Naive thymus-derived CD8-positive, alpha-beta T cell (primary cell): ENCODE data around the gene CAMK1D. TPM values are rescaled to one million over a fixed set of nuclear protein-coding genes. Genes with fewer than 3 reads are reported as not detected.

Experiments
- ATAC-seq, 2 donors: fragments of 150-1000 bp; cut with Tn5 transposase in 1 of 2; sonication (Bioruptor Pico), chemical (Tn5 transposase) in 1 of 2; 1 replicate in 1 of 2; 2 replicates in 1 of 2; pipeline ENCODE4 v1.10.0; 2021; ENCODE audit warnings: mild to moderate bottlenecking in 2 of 2, moderate library complexity in 2 of 2
- POLR2A ChIA-PET: fragments of 350-600 bp; sonication (Branson Sonifier 250); formaldehyde crosslinking; loops from one replicate; lab custom pipeline; 2021; ENCODE audit warnings: antibody characterized with exemption; lab: Charles Lee
- DNase-seq, 10 donors: peaks; one replicate each; pipeline versions ENCODE4 v3.0.0 to v3.0.0-alpha.2; 2020 to 2022
- H3K27ac Mint-ChIP-seq, 10 donors: one replicate each; pipeline ENCODE4 v1.8.0; 2020 to 2022; ENCODE audit warnings: mild to moderate bottlenecking in 10 of 10, mixed read lengths in 10 of 10, moderate library complexity in 4 of 10, inconsistent platforms in 1 of 10
- H3K27me3 Mint-ChIP-seq, 5 donors: one replicate each; pipeline ENCODE4 v1.8.0; 2021 to 2022; ENCODE audit warnings: mixed read lengths in 5 of 5
- H3K36me3 Mint-ChIP-seq, 3 donors: one replicate each; pipeline ENCODE4 v1.8.0; 2020 to 2022; ENCODE audit warnings: mixed read lengths in 3 of 3, mild to moderate bottlenecking in 2 of 3, inconsistent platforms in 1 of 3
- H3K4me1 Mint-ChIP-seq, 4 donors: one replicate each; pipeline ENCODE4 v1.8.0; 2021 to 2022; ENCODE audit warnings: mixed read lengths in 4 of 4
- H3K4me3 Mint-ChIP-seq, 10 donors: one replicate each; pipeline ENCODE4 v1.8.0; 2020 to 2022; ENCODE audit warnings: mild to moderate bottlenecking in 10 of 10, mixed read lengths in 10 of 10, moderate library complexity in 6 of 10, inconsistent platforms in 1 of 10
- H3K9me3 Mint-ChIP-seq, 9 donors: one replicate each; pipeline ENCODE4 v1.8.0; 2020 to 2022; ENCODE audit warnings: mixed read lengths in 9 of 9, mild to moderate bottlenecking in 3 of 9, inconsistent platforms in 1 of 9, moderate library complexity in 1 of 9
- polyA plus RNA-seq, 3 donors: library from polyadenylated mRNA; unstranded; fragments of 300-500 nt; fragmentation: Illumina TruSeq; gene quantifications; one replicate each; pipeline ENCODE4 v1.2.3, GENCODE V29; 2021
- total RNA-seq, 8 experiments: library from RNA in 2 of 8; stranded (reverse) in 2 of 8; gene quantifications; one replicate each; pipeline ENCODE4 v1.2.3 and lab custom pipeline; 2021 to 2026

The CAMK1D gene
- total and polyA plus RNA-seq, 5 experiments from 2014 or later, result 7.5 to 18.5 (median 12.3) TPM

DNA sequence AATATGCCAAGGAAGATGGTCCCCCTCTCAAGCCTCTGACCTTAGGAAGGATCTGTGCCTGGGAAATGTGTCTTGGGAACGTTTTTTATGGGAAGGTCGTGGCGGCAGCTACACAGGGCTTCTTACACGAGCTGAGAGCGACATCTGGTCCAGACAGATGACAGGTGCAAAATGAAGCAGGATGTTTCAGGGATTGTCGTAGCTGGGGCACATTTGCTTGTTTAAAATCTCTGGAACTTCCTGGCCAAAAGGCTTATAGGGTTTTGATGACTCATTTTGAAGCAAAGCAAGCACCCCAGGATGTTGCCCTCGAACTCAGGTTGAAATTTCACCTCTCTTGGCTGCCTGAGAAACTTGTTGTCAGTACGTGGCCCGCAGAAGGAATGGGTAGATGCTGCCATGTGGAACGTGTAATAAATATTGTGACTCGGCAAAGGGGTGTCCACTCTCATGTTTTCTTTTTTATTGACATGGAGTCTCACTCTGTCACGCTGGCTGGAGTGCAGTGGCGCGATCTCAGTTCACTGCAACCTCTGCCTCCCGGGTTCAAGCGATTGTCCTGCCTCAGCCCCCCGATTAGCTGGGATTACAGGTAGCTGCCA lies 117.5 kb downstream of the CAMK1D start:
- Mint-ChIP-seq H3K4me3 (no peak overlapping the region), H3K27ac (peak overlapping the region in 3 of 10 donors; percentile 25 to 36 (median 28)), H3K36me3 (peaks cover 0 to 2% (median 0%) of the 10 kb centered on the region in 3 donors), H3K9me3 (no peaks in the 10 kb centered on the region), H3K27me3 (no peaks in the 10 kb centered on the region), H3K4me1 (peaks cover 19 to 39% (median 21%) of the 10 kb centered on the region in 4 donors)
- no peak for ATAC-seq
- POLR2A ChIA-PET, result interaction anchor here (0.7 kb wide), 1 partner anchor 100 kb away, joined by 3 read pairs; no protein-coding TSS in a partner anchor
- DNase-seq, result no peak

DNA sequence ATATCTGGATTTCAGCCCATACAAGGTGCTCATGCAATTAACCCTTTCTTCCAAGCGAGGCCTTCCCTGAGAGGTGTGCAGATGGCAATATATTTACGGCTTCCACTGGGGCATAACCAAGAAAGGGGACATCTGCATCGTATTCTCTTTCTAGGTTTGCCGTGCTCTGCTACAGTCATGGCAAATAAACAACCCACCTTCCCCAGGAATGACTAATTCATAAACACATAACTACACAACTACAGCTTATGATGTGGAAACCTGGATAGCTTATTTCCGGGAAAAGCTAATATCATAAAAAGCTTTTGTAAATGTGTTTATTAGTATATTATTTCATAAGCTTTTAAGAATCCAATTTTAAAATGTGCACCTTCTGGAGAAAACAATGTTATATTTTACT lies 120.0 kb downstream of the CAMK1D start:
- H3K9me3 Mint-ChIP-seq, result no peaks in the 10 kb centered on the region
- DNase-seq (no peak), ATAC-seq (no peak)
- no peaks in the 10 kb centered on the region for H3K27me3 Mint-ChIP-seq
- H3K4me3 Mint-ChIP-seq, result no peak overlapping the region
- POLR2A ChIA-PET, result no interaction called here
- peaks cover 12 to 35% (median 26%) of the 10 kb centered on the region in 4 donors for H3K4me1 Mint-ChIP-seq
- no peak overlapping the region for H3K27ac Mint-ChIP-seq
- no peaks in the 10 kb centered on the region for H3K36me3 Mint-ChIP-seq

DNA sequence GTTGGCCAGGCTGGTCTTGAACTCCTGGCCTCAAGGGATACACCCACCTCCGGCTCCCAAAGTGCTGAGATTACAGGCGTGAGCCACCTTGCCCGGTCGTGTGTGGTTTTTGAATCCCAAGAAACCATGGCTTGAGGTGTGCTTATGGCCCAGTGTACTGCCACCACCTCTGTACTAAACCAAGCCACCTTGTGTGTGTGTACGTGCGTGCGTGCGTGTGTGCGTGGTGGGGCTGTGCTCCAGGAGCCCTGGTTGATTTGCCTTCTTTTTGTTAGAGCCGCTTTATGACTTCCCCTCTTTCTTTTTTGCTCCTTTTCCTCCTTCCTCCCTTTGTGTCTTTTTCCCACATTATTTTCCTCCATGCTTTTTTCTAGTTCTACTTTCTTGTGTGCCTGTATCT lies 121.4 kb downstream of the CAMK1D start:
- peaks cover 22 to 34% (median 31%) of the 10 kb centered on the region in 4 donors for H3K4me1 Mint-ChIP-seq

DNA sequence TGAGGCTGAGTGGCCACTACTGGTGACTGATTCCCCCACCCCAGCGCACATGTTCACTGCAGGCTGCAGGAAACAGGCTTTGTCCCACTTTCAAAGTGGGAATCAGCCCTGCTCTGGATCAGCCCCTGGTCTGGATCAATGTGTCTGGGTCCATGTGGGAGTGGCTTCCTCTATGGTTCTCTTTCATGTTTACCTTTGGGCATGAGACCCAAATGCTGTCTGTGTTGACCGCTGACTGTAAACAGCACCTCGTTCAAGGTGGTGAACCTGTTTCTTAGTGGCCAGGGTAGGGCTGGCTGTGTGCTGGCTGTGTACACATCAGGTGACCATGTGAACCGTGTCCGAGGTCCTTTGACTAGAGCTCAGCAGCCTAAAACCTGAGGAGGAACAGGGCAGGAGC lies 121.8 kb downstream of the CAMK1D start:
- Mint-ChIP-seq H3K27me3 (no peaks in the 10 kb centered on the region), H3K27ac (peak overlapping the region in 3 of 10 donors; percentile 53 to 66 (median 63)), H3K4me3 (no peak overlapping the region), H3K4me1 (peaks cover 22 to 31% (median 29%) of the 10 kb centered on the region in 4 donors), H3K36me3 (peaks cover 0 to 4% (median 0%) of the 10 kb centered on the region in 3 donors), H3K9me3 (peaks cover 0 to 4% (median 0%) of the 10 kb centered on the region in 9 donors)
- DNase-seq (no peak), ATAC-seq (no peak)
- POLR2A ChIA-PET, result no interaction called here

More for the DNA sequence above, 121.4 kb downstream of the CAMK1D start:
- no peak overlapping the region for H3K4me3 Mint-ChIP-seq
- H3K27me3 Mint-ChIP-seq, result no peaks in the 10 kb centered on the region
- H3K27ac Mint-ChIP-seq, result peak overlapping the region in 3 of 10 donors; percentile 53 to 66 (median 63)
- DNase-seq, result no peak
- ATAC-seq, result no peak
- H3K36me3 Mint-ChIP-seq, result peaks cover 0 to 4% (median 0%) of the 10 kb centered on the region in 3 donors
- POLR2A ChIA-PET, result no interaction called here
- peaks cover 0 to 4% (median 0%) of the 10 kb centered on the region in 9 donors for H3K9me3 Mint-ChIP-seq

DNA sequence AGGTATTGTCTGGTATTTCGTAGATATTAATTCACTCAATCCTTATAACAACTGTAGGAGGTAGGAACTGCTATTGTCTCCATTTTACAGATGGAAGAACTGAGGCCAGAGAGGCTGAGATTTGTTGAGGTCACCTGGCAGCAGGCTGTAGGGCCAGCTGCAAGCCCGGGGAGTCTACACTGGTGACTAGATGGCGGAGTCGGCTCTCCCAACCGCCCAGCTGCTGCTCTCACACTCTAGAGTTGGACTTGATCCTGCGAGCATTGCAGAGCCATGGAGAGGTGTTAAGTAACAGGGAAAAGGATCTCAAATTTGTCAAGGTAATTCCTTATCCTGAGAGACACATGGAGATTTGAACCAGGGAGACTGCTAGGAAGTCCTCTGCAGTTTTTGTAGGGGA lies 124.1 kb downstream of the CAMK1D start:
- Mint-ChIP-seq H3K4me1 (peaks cover 16 to 26% (median 22%) of the 10 kb centered on the region in 4 donors), H3K4me3 (no peak overlapping the region), H3K27me3 (no peaks in the 10 kb centered on the region), H3K27ac (peak overlapping the region in 1 of 10 donors; percentile 22), H3K36me3 (peaks cover 0 to 4% (median 0%) of the 10 kb centered on the region in 3 donors), H3K9me3 (peaks cover 0 to 4% (median 0%) of the 10 kb centered on the region in 9 donors)
- POLR2A ChIA-PET, result no interaction called here
- no peak for DNase-seq
- ATAC-seq, result no peak

DNA sequence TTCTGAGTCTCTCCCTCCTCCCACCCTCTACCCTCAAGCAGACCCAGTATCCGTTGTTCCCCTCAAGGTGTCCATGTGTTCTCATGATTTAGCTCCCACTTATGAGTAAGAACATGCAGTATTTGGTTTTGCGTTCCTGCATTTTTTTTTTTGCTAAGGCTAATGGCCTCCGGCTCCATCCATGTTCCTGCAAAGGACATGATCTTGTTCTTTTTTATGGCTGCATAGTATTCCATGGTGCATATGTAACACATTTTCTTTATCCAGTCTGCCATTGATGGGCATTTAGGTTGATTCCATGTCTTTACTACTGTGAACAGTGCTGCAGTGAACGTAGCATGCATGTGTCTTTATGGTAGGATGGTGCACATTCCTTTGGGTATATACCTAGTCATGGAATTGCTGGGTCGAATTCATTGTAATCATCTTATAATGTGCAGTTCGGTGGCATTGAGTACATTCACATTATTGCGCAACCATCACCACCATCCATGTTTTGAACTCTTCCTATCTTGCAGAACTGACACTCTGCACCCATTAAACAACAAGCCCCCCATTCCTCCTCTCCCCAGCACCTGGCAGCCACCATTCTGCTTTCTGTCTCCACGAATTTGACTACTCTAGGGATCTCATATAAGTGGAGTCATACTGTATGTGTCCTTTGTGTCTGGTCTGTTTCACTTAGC lies 125.5 kb downstream of the CAMK1D start:
- Mint-ChIP-seq H3K4me3 (no peak overlapping the region), H3K4me1 (peaks cover 21 to 36% (median 22%) of the 10 kb centered on the region in 4 donors), H3K27me3 (no peaks in the 10 kb centered on the region), H3K27ac (no peak overlapping the region), H3K36me3 (peaks cover 0 to 5% (median 0%) of the 10 kb centered on the region in 3 donors), H3K9me3 (peaks cover 0 to 4% (median 0%) of the 10 kb centered on the region in 9 donors)
- POLR2A ChIA-PET, result no interaction called here
- DNase-seq, result no peak
- no peak for ATAC-seq

DNA sequence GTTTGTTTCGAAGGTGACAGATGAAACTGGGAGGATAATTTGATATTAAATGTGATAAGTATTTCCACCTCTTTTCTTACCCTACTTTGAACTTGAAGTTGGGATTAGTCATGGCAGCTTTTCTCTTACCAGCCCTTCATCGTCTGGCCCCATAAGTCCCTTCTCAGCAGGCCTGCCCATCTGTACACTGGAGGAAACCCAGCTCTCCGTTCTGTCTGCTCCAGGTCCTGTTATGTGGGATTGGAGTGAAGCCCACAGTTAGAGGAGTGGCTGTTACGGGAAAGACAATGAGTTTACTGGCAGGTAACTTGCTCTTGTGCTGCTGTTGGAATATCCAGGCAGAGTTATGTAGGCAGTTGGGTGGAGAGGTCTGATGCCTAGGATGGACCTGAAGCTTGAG lies 127.3 kb downstream of the CAMK1D start:
- Mint-ChIP-seq H3K27me3 (no peaks in the 10 kb centered on the region), H3K36me3 (peaks cover 0 to 6% (median 0%) of the 10 kb centered on the region in 3 donors), H3K4me3 (no peak overlapping the region), H3K9me3 (peaks cover 0 to 4% (median 0%) of the 10 kb centered on the region in 9 donors), H3K4me1 (peaks cover 20 to 33% (median 24%) of the 10 kb centered on the region in 4 donors), H3K27ac (no peak overlapping the region)
- ATAC-seq, result no peak
- POLR2A ChIA-PET, result no interaction called here
- no peak for DNase-seq

DNA sequence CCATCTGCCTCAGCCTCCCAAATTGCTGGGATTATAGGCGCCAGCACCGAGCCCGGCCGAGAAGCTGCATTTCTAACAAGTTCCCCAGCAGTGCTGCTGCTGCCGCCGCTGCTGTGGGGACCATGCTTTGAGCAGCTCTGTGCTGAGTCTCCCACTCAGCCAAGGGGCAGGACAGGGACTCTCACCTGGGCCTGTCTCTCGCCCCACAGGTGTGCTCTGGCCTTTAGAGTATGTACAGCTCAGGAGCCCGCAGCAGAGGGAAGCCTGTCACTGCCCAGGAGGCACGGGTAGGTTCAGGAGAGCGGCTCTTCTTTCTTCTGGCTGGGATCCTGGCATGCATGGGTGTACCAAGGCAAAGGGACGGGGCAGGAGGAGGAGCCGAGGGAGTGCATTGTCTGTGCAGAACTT lies 130.1 kb downstream of the CAMK1D start:
- POLR2A ChIA-PET, result no interaction called here
- DNase-seq (no peak), ATAC-seq (no peak)
- Mint-ChIP-seq H3K27ac (no peak overlapping the region), H3K4me1 (peaks cover 16 to 41% (median 31%) of the 10 kb centered on the region in 4 donors), H3K9me3 (peaks cover 0 to 4% (median 0%) of the 10 kb centered on the region in 9 donors), H3K36me3 (peaks cover 0 to 8% (median 2%) of the 10 kb centered on the region in 3 donors), H3K4me3 (no peak overlapping the region), H3K27me3 (no peaks in the 10 kb centered on the region)

DNA sequence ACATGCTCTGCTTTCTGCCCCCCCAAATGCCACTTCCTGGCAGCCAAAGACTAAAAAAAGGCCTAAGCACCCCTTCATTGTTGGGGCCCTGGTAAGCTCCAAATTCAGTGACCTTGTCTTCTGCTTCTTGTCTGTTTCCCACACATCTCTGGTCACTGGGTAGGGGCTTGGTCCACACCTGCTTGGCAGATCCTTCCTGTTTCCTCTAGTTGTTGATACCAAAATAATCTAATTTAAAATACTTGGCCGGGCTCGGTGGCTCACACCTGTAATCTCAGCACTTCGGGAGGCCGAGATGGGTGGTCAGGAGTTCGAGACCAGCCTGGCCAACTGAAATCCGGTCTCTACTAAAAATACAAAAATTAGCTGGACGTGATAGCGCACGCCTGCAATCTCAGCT lies 130.6 kb downstream of the CAMK1D start:
- Mint-ChIP-seq H3K4me1 (peaks cover 18 to 44% (median 34%) of the 10 kb centered on the region in 4 donors), H3K9me3 (peaks cover 0 to 3% (median 0%) of the 10 kb centered on the region in 9 donors), H3K27ac (peak overlapping the region in 2 of 10 donors; percentile 17 to 76), H3K36me3 (peaks cover 0 to 5% (median 2%) of the 10 kb centered on the region in 3 donors), H3K27me3 (no peaks in the 10 kb centered on the region), H3K4me3 (no peak overlapping the region)
- DNase-seq, result no peak
- POLR2A ChIA-PET, result interaction anchor here (0.6 kb wide), 1 partner anchor 409 kb away, joined by 3 read pairs; no protein-coding TSS in a partner anchor
- no peak for ATAC-seq

DNA sequence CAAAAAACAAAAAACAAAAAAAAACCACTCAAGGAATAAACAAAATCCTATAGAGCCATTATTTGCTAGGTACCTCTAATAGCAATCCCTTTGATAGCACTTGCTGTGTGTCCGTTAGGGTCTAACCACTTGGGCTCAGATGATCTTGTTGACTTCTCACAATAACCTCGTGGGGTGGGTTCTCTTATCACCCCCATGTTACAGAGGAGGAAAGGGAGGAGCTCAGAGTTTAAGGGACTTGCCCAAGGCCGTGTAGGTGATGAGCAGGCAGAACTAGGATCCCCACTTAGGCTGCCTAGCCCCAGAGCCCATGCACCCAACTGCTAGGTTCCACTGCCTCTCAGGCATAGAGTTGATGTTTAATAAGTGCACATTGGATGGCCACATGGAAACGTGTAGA lies 131.1 kb downstream of the CAMK1D start:
- H3K36me3 Mint-ChIP-seq, result peaks cover 0 to 4% (median 2%) of the 10 kb centered on the region in 3 donors
- no peak overlapping the region for H3K4me3 Mint-ChIP-seq
- ATAC-seq (no peak), DNase-seq (no peak)
- POLR2A ChIA-PET, result interaction anchor here (0.6 kb wide), 1 partner anchor 409 kb away, joined by 3 read pairs; no protein-coding TSS in a partner anchor
- no peaks in the 10 kb centered on the region for H3K27me3 Mint-ChIP-seq
- peak overlapping the region in 2 of 10 donors; percentile 5 to 53 for H3K27ac Mint-ChIP-seq
- peaks cover 19 to 50% (median 36%) of the 10 kb centered on the region in 4 donors for H3K4me1 Mint-ChIP-seq
- H3K9me3 Mint-ChIP-seq, result peaks cover 0 to 3% (median 0%) of the 10 kb centered on the region in 9 donors

DNA sequence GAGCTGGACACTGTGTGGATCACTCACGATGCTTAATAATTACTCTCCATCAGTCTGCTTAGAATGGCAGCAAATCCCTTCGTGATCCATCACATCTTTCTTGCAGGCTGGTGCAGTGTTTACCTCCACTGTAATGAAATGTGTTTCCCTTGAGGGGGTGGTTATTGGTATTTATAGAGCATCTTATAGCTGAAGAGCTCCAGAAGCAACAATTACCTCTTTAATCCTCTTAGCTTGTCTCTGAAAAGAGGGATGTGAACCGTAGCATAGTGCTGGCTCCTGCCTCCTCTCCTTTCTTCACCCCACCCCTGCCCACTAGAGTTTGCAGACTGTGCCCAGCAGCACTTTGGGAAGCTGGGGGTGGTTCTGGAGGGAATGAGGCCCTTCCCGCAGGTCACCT lies 132.6 kb downstream of the CAMK1D start:
- Mint-ChIP-seq H3K4me1 (peaks cover 16 to 60% (median 39%) of the 10 kb centered on the region in 4 donors), H3K27me3 (no peaks in the 10 kb centered on the region), H3K9me3 (peaks cover 0 to 3% (median 0%) of the 10 kb centered on the region in 9 donors), H3K27ac (peak overlapping the region in 1 of 10 donors; percentile 43), H3K4me3 (no peak overlapping the region), H3K36me3 (peaks cover 0 to 4% (median 2%) of the 10 kb centered on the region in 3 donors)
- no peak for DNase-seq
- no peak for ATAC-seq
- POLR2A ChIA-PET, result no interaction called here

DNA sequence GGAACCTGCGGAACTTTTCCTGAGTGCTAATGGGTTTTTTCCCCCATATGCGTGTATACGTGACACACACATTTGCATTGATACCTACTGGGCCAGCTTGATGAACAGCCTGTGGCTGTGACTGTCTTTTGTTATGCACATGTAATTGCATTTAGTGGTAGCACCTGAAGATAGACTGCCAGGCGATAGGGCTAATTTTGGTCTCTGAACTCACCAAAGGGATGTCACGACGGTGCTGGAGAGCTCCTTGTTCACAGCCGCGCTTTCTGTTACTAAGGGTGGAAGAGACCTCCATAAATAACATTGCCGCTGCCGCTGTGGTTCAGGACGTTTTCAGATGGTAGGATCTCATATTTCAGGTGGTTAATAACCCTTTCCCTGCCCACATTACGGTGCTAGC lies 133.2 kb downstream of the CAMK1D start:
- DNase-seq (no peak), ATAC-seq (no peak)
- Mint-ChIP-seq H3K4me3 (peak overlapping the region in 2 of 10 donors; percentile 5 to 12), H3K4me1 (peaks cover 16 to 60% (median 36%) of the 10 kb centered on the region in 4 donors), H3K36me3 (peaks cover 0 to 4% (median 2%) of the 10 kb centered on the region in 3 donors), H3K27me3 (no peaks in the 10 kb centered on the region), H3K9me3 (peaks cover 0 to 3% (median 0%) of the 10 kb centered on the region in 9 donors), H3K27ac (peak overlapping the region in 2 of 10 donors; percentile 1 to 54)
- POLR2A ChIA-PET, result no interaction called here
